NAMALWA (cell line): ENCODE measurements around the gene CAP2.
"Not testable (repeated sequence)": the region's sequence is repeated elsewhere in the genome, so short reads cannot be mapped to it uniquely, and the experiment has no call there.

ENCODE experiments used
- DNase-seq: peaks from one replicate; pipeline ENCODE4 v3.0.0-alpha.2; 2015; ENCODE audit warnings: low spot score

Gene CAP2

GRCh38 chr6:17584241-17584803, 190.9 kb downstream of the CAP2 start:
- peak; percentile 73 for DNase-seq

- DNase-seq, result peak; percentile 50
Observed at GRCh38 chr6:17585766-17586490, 192.5 kb downstream of the CAP2 start.

DNA sequence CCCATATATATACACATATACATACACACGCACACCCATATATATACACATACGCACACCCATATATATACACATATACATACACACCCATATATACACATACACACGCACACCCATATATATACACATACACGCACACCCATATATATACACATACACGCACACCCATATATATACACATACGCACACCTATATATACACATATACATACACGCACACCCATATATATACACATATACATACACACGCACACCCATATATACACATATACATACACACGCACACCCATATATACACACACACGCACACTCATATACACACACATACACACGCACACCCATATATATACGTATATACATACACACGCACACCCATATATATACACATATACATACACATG, 193.2 kb downstream of the CAP2 start:
- DNase-seq, result not testable (repeated sequence)

- DNase-seq, result no peak
Observed at GRCh38 chr6:17588011-17588410, 194.6 kb downstream of the CAP2 start.

GRCh38 chr6:17589406-17590096, 196.2 kb downstream of the CAP2 start:
- no peak for DNase-seq

DNA sequence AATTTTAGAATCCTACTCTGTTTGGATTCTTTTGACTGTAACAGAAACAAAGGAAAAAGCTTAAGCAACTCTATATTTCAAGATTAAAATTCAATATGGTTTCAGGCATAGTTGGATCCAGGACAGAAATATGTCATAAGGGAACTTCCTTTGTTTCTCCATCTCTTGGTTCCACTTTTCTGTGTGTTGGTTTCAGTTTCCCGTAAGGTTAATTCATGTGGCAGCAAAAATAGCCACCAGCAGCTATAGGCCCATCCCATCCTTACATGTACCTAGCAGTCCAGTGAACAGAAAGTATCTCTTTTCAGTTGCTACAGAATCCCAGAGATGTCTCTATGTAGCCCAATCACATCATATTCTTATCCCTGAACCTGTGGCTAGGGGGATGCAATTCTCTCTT, 197.9 kb downstream of the CAP2 start:
- no peak for DNase-seq

DNA sequence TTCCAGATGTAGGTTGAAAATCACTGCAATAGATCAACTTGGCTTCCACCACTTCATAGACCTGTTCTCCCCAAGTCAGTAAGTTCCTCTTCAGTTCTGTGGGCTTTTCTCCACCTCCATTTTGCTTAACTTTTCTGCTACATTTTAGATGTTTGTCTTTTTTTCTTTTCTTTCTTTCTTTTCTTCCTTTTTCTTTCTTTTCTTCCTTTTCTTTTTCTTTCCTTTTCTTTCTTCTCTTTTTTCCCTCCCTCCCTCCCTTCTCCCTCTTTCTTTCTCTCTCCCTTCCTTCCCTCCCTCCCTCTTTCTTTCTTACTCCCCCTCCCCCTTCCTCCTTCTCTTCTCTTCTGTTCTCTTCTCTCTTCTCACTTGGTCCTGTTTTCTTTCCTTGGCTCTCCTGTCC, 199.9 kb downstream of the CAP2 start:
- DNase-seq, result no peak

DNA sequence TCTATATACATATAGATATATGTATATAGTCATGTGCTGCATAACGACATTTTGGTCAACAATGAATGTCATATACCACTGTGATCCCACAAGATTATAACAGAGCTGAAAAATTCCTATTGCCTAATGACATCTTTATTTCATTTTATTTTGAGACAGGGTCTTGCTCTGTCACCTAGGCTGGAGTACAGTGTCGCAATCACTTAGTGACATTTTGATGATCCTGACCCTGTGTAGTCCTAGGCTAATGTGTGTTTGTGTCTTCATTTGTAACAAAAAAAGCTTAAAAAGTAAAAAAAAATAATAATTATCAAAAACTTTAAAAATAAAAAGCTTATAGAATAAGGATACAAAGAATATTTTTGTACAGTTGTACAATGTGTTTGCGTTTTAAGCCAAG, 202.7 kb downstream of the CAP2 start:
- DNase-seq, result no peak

- DNase-seq, result peak; percentile 94
Observed at GRCh38 chr6:17599877-17600526, 206.6 kb downstream of the CAP2 start, which contains the start of gene FAM8A1. Gene FAM8A1 (plus strand): TSS chr6:17600302. CDS start chr6:17600410, 108 bp downstream.

- DNase-seq, result peak; percentile 69
Observed at GRCh38 chr6:17600527-17601385, 207.4 kb downstream of the CAP2 start.

GRCh38 chr6:17601386-17601703, 207.9 kb downstream of the CAP2 start:
- DNase-seq, result no peak

DNA sequence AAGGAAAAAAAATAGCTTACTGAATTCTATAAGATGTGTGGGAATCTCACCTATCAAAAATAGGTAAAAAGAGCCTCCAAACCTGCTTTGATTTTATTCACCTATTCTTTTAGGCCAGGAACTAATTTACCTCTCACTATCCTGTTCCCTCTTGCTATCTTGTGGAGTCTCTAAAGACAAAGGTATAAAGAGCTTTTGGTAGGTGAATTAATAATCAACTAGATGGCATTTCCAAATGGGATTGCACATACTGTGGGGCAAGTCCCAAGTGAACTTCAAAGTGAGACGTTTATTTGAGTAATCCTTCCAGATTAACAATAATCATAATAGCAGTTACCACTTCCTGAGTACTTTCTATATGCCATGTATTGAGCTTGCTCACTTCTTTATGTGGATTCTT, 209.5 kb downstream of the CAP2 start:
- no peak for DNase-seq

- DNase-seq, result no peak
Observed at GRCh38 chr6:17606606-17607005, 213.2 kb downstream of the CAP2 start.
